ENCODE data around the gene ITPK1. TPM values are rescaled to one million over a fixed set of nuclear protein-coding genes. Genes with fewer than 3 reads are reported as not detected.

Gene ITPK1
- total RNA-seq, 1 donor: 35.9 TPM

GRCh38 chr14:93086441-93087055 lies 29.2 kb downstream of the ITPK1 start:
- no peaks in the 10 kb centered on the region for H3K9me3 ChIP-seq (ENCODE audit: low read depth, low read length)
- H3K4me3 ChIP-seq (ENCODE audit: low read length): no peak overlapping the region
- H3K27me3 ChIP-seq (ENCODE audit: insufficient read depth, low read length): no peaks in the 10 kb centered on the region
- H3K4me1 ChIP-seq (ENCODE audit: insufficient read depth, low read length): peaks cover 56% of the 10 kb centered on the region

GRCh38 chr14:93085911-93086310 lies 29.8 kb downstream of the ITPK1 start:
- no peaks in the 10 kb centered on the region for H3K27me3 ChIP-seq (ENCODE audit: insufficient read depth, low read length)
- H3K4me3 ChIP-seq (ENCODE audit: low read length): no peak overlapping the region
- no peaks in the 10 kb centered on the region for H3K9me3 ChIP-seq (ENCODE audit: low read depth, low read length)
- H3K4me1 ChIP-seq (ENCODE audit: insufficient read depth, low read length): peaks cover 59% of the 10 kb centered on the region

GRCh38 chr14:93084866-93085857 lies 30.6 kb downstream of the ITPK1 start:
- H3K9me3 ChIP-seq (ENCODE audit: low read depth, low read length): no peaks in the 10 kb centered on the region
- H3K4me3 ChIP-seq (ENCODE audit: low read length): no peak overlapping the region
- H3K4me1 ChIP-seq (ENCODE audit: insufficient read depth, low read length): peaks cover 59% of the 10 kb centered on the region
- no peaks in the 10 kb centered on the region for H3K27me3 ChIP-seq (ENCODE audit: insufficient read depth, low read length)

GRCh38 chr14:93084402-93084801 lies 31.3 kb downstream of the ITPK1 start:
- Histone ChIP-seq H3K4me1 (ENCODE audit: insufficient read depth, low read length) (peaks cover 66% of the 10 kb centered on the region), H3K27me3 (ENCODE audit: insufficient read depth, low read length) (no peaks in the 10 kb centered on the region), H3K9me3 (ENCODE audit: low read depth, low read length) (no peaks in the 10 kb centered on the region), H3K4me3 (ENCODE audit: low read length) (no peak overlapping the region)

- Histone ChIP-seq H3K4me1 (ENCODE audit: insufficient read depth, low read length) (peaks cover 68% of the 10 kb centered on the region), H3K9me3 (ENCODE audit: low read depth, low read length) (no peaks in the 10 kb centered on the region), H3K4me3 (ENCODE audit: low read length) (no peak overlapping the region), H3K27me3 (ENCODE audit: insufficient read depth, low read length) (no peaks in the 10 kb centered on the region)
Observed at GRCh38 chr14:93083917-93084316, 31.8 kb downstream of the ITPK1 start.

- peaks cover 68% of the 10 kb centered on the region for H3K4me1 ChIP-seq (ENCODE audit: insufficient read depth, low read length)
- H3K27me3 ChIP-seq (ENCODE audit: insufficient read depth, low read length): no peaks in the 10 kb centered on the region
- H3K9me3 ChIP-seq (ENCODE audit: low read depth, low read length): no peaks in the 10 kb centered on the region
- H3K4me3 ChIP-seq (ENCODE audit: low read length): no peak overlapping the region
Observed at GRCh38 chr14:93082576-93083001, 33.1 kb downstream of the ITPK1 start.

GRCh38 chr14:93081876-93082570 lies 33.7 kb downstream of the ITPK1 start:
- Histone ChIP-seq H3K27me3 (ENCODE audit: insufficient read depth, low read length) (no peaks in the 10 kb centered on the region), H3K4me3 (ENCODE audit: low read length) (no peak overlapping the region), H3K9me3 (ENCODE audit: low read depth, low read length) (no peaks in the 10 kb centered on the region), H3K4me1 (ENCODE audit: insufficient read depth, low read length) (peaks cover 66% of the 10 kb centered on the region)

GRCh38 chr14:93079865-93080403 lies 35.8 kb downstream of the ITPK1 start:
- H3K9me3 ChIP-seq (ENCODE audit: low read depth, low read length): no peaks in the 10 kb centered on the region
- no peaks in the 10 kb centered on the region for H3K27me3 ChIP-seq (ENCODE audit: insufficient read depth, low read length)
- H3K4me3 ChIP-seq (ENCODE audit: low read length): no peak overlapping the region
- peaks cover 66% of the 10 kb centered on the region for H3K4me1 ChIP-seq (ENCODE audit: insufficient read depth, low read length)

- no peaks in the 10 kb centered on the region for H3K9me3 ChIP-seq (ENCODE audit: low read depth, low read length)
- H3K4me1 ChIP-seq (ENCODE audit: insufficient read depth, low read length): peaks cover 67% of the 10 kb centered on the region
- no peaks in the 10 kb centered on the region for H3K27me3 ChIP-seq (ENCODE audit: insufficient read depth, low read length)
- H3K4me3 ChIP-seq (ENCODE audit: low read length): no peak overlapping the region
Observed at GRCh38 chr14:93079321-93079720, 36.4 kb downstream of the ITPK1 start.

- H3K4me1 ChIP-seq (ENCODE audit: insufficient read depth, low read length): peaks cover 67% of the 10 kb centered on the region
- no peaks in the 10 kb centered on the region for H3K27me3 ChIP-seq (ENCODE audit: insufficient read depth, low read length)
- H3K9me3 ChIP-seq (ENCODE audit: low read depth, low read length): no peaks in the 10 kb centered on the region
- no peak overlapping the region for H3K4me3 ChIP-seq (ENCODE audit: low read length)
Observed at GRCh38 chr14:93078870-93079269, 36.9 kb downstream of the ITPK1 start.

- H3K4me1 ChIP-seq (ENCODE audit: insufficient read depth, low read length): peaks cover 61% of the 10 kb centered on the region
- no peaks in the 10 kb centered on the region for H3K27me3 ChIP-seq (ENCODE audit: insufficient read depth, low read length)
- H3K4me3 ChIP-seq (ENCODE audit: low read length): no peak overlapping the region
- no peaks in the 10 kb centered on the region for H3K9me3 ChIP-seq (ENCODE audit: low read depth, low read length)
Observed at GRCh38 chr14:93076755-93077154, 39.0 kb downstream of the ITPK1 start.

- Histone ChIP-seq H3K27me3 (ENCODE audit: insufficient read depth, low read length) (no peaks in the 10 kb centered on the region), H3K9me3 (ENCODE audit: low read depth, low read length) (no peaks in the 10 kb centered on the region), H3K4me3 (ENCODE audit: low read length) (no peak overlapping the region), H3K4me1 (ENCODE audit: insufficient read depth, low read length) (peaks cover 61% of the 10 kb centered on the region)
Observed at GRCh38 chr14:93075891-93076290, 39.8 kb downstream of the ITPK1 start.

- Histone ChIP-seq H3K4me1 (ENCODE audit: insufficient read depth, low read length) (peaks cover 55% of the 10 kb centered on the region), H3K27me3 (ENCODE audit: insufficient read depth, low read length) (no peaks in the 10 kb centered on the region), H3K9me3 (ENCODE audit: low read depth, low read length) (no peaks in the 10 kb centered on the region), H3K4me3 (ENCODE audit: low read length) (no peak overlapping the region)
Observed at GRCh38 chr14:93073910-93074769, 41.6 kb downstream of the ITPK1 start.

GRCh38 chr14:93073358-93073707 lies 42.4 kb downstream of the ITPK1 start:
- H3K27me3 ChIP-seq (ENCODE audit: insufficient read depth, low read length): no peaks in the 10 kb centered on the region
- peaks cover 62% of the 10 kb centered on the region for H3K4me1 ChIP-seq (ENCODE audit: insufficient read depth, low read length)
- no peak overlapping the region for H3K4me3 ChIP-seq (ENCODE audit: low read length)
- H3K9me3 ChIP-seq (ENCODE audit: low read depth, low read length): no peaks in the 10 kb centered on the region

Measured in mononuclear cell (primary cell).